GM18499 (cell line): ENCODE measurements around the gene BEST1.

Experiments used
- ATAC-seq: cut with Tn5 transposase; IDR thresholded peaks from one replicate; pipeline ENCODE4 v1.9.1; 2021; ENCODE audit warnings: moderate number of reproducible peaks; ENCODE audit not compliant: insufficient read depth, unreplicated experiment

The BEST1 gene

DNA sequence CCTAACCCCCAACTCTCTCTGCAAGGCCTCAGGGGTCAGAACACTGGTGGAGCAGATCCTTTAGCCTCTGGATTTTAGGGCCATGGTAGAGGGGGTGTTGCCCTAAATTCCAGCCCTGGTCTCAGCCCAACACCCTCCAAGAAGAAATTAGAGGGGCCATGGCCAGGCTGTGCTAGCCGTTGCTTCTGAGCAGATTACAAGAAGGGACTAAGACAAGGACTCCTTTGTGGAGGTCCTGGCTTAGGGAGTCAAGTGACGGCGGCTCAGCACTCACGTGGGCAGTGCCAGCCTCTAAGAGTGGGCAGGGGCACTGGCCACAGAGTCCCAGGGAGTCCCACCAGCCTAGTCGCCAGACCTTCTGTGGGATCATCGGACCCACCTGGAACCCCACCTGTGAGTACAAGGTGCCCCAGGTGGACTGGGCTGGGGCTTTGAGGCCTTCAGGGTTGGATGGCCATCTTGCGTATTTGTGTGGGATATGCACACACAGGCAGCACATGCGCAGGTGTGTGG, at the start of gene BEST1:
Gene BEST1, plus strand, starts transcription at position 317 of the 513 bp plus-strand sequence. CDS start 1,456 bp downstream, outside the sequence.
- ATAC-seq: no peak

DNA sequence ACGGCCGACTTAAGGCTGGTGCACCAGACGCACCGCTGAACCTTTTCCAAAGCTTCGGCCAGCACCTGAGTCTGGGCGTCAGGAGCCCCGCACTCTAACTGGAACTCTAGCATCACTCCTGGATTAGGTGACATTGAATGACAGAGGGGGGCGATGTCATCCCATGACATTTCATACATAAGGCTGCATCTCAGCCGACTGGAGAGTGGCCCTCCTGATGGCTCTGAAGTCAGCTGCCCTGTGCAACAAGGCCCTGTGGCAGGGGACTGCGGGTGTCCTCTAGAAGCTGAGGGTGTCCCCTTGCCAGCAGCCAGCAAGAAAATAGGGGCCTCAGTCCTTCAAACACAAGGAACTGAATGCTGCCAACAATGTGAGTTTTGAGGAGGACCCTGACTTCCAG, 48.8 kb upstream of the BEST1 start:
- ATAC-seq: no peak

DNA sequence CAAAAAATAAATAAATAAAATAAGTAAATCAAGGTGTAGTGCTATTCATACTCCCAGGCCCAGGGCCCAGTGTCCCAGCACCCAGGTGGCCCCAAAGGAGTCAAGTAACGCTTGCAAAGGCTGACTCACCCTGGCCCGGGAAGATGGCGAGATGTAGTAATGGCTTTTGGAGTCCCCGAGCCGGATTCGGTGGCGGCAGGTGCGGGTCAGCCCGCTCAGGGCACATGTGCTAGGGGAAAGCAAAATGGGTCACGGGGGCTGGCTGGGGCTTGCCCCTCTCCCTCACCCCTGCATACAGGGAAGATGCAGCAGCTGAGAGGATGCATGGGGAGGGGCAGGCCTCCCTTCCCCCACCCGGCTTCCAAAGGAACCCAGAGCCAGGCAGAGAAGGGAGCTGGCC, 47.8 kb upstream of the BEST1 start:
- no peak for ATAC-seq

DNA sequence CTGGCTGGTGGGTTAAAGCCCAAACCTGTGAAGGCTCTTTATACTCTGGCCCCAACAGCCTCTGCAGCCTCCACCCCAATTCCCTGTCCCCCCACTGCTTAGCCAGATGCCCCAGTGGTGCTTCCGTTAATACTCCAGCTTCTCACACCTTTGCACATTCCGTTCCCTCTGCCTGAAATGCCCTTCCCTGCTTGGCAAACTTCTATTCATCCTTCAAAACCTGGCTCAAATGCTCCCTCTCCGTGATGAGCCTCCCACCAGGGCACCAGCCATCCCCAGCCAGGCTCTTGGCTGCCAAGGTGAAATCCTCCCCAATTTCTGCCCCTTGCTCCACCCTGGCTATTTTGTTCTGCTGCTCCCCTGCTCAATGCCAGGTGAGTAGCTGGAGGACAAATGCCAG, 46.3 kb upstream of the BEST1 start:
- ATAC-seq: no peak

DNA sequence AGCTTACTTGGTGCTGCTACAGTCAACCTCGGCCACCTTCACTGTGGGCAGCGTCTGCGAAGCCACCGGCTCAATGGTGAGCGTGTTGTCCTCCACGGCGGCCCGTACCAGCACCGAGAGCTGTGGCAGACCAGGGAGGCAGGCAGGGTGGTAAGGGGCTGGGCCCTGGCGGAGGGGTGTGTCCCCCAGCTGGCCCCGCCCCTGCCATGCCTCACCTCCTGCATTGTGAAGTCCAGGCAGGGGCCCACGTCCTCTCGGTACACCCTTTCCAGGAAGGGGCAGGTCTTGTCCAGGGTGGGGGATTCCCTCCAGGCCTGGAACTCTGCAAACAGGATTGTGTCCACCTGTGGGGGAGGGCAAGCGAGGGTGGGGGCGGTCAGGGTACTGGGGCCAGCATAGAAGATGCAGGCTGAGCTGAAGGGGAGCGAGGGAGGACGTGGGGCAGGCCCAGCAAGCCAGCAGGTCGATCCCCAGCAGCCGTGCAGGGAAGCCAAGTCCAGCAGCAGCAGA, 45.6 kb upstream of the BEST1 start:
- no peak for ATAC-seq

DNA sequence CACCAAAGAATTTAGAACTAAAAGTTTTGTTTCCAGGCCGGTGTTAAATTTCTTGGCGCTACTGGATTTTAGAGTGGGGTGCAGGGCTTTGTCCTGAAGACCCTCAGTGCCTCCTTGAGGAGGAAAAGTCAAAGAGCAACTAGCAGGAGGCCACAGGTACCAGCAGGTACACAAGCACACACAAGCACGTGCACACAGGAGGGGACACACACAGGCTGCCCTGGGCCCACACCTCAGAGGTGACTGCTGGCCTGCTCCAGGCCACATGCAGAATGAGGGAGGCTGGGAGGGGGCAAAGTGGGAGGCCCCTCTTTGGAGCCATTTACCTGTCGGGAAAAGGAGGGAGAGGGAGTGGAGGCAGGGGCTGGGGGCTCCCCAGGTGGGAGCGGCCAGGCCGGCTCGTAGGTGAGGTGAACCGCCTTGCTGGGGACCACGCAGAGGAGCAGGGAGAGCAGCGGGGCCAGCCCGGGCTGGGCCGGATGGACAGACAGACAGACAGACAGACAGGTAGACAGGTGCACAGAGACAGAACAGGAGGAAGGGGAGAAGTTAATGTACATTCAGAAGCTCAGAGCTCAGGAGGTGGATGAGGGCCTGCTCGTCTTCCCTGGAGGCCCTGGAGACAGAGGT, 45.0 kb upstream of the BEST1 start:
- no peak for ATAC-seq

DNA sequence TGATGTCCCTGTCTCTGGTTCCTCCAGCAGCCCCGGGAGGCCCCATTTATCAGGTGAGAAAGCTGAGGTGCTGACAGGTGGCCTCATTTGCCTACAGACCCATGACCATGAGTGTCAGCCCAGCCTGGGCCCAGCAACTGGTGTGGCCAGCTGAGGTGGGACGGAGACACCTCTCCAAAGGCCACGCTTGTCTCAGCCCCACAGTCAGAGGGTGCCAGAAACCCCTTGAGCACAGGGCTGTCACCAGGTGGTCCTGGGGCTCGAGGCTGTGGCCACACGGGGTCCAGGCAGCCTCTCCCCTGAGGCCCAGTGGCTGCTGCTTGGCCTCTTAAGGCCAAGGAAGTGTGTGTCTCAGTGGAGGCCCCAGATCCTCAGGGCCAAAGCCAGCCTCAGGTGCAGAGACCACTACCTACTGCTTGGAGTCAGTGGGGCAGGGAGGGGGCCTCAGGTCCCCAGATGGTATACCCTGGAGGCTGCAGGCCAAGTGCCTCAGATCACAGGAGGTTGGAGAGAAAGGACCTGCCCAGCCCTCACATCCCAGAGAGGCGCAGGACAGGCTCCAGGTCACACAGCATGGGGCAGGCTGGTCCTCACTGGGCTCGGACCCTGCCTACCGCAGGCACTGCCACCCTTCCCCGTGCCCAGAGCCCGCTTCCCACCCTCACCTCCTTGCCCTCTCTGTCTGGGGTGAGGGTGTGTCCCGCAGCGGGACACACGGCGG, 44.2 kb upstream of the BEST1 start:
- no peak for ATAC-seq

DNA sequence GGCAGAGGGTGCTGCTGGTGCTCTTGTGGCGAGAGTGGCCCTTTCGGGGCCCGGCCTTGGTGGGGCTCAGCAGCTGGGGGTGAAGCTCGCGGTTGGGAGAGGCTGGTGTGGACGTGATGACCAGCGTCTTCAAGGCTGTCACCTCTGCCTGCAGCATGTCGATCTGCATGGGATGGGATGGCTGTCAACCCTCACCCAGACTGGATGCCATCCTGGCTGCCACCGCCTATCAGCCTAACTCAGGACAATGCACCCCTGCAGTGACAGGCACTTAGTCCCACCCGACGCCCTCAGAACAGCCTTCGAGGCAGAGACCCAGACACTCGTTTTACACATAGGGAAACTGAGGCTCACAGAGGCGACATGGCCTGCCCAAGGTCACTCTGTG, 43.6 kb upstream of the BEST1 start:
- ATAC-seq: no peak

DNA sequence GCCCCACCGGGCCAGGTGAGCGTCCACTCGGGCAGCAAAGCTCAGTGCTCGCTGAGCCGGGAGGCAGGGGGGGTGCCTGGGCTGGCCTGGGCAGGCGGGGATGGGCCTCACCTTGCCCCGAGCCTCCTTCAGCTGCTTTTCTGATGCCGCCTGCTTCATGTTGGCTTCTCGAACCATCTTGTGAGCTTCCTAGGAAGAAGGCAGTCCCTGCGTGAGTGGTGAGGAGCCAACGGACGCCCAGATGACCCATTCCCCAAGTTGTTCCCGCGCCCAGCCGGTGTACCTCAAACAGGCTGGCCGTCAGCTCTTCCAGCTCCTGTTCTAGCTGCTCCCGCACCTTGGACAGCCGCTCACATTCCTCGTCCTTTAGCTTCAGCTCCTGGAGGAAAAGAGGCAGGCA, 42.9 kb upstream of the BEST1 start:
- ATAC-seq: no peak

DNA sequence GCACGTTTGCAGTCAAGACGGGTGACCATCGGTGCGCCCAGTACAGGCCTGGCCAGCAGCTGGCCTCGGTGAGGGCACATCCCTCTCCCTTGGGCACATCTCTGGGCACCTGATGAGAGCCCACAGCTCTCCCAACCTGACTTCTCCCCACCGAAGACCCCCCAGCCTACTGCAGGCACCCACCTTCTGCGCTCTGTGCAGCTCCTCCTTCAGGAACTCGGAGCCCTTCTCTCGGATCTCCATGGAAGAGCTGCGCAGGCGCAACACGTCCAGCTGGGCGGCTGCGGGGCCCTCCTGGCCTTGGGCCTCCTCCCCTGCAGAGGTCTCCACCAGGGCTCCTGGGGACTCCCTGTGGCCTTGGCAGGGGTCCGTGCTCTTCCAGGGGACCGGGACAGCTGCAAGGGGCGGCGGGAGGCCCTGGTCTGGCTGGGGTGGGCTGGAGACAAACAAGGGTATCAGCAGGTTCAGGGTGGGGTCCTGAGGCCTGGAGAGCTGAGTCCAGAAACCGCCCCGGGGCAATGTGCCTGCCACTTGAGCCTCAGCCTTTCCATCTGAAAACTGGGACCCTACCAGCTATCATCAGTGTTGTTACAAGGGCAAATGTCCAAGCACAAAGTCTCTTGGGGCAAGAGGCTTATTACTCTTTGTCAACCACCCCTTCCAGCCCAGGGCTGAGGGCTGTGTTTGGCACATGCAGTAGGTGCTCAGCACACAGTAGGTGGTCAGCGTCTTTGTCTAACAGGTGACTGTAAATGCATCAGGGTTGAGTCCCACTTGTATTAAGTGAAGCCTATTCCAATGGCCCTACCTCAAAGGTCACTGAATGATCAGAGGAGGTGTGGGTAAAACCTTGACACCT, 42.1 kb upstream of the BEST1 start:
- no peak for ATAC-seq

DNA sequence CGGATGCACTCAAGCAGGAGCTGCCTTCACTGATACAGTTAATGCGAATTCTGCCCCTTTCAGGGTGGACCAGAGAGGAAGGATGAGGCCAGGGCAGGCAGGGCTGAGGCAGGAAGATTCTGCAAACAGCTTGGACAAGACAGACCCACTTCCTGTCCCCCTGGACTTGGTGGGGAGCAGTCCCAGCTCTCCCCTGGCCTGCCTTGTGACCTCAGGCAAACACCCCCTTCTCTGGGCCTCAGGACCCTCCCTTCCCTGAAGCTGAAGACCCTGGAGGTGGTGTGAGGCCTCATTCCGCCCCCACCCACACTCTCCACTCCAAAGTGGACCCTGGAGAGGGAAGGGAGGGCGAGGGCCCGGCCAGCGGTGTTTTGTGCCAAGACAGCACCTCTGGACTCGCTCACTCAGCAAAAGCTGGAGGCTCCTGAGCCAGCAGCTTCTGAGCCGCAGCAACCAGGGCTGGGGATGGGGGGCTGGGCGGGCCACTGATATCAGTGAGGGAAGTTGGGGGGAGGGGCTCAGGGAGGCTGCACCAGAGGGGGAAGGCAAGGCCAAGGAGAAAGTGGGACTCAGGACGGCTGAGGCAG, 41.3 kb upstream of the BEST1 start:
- no peak for ATAC-seq

DNA sequence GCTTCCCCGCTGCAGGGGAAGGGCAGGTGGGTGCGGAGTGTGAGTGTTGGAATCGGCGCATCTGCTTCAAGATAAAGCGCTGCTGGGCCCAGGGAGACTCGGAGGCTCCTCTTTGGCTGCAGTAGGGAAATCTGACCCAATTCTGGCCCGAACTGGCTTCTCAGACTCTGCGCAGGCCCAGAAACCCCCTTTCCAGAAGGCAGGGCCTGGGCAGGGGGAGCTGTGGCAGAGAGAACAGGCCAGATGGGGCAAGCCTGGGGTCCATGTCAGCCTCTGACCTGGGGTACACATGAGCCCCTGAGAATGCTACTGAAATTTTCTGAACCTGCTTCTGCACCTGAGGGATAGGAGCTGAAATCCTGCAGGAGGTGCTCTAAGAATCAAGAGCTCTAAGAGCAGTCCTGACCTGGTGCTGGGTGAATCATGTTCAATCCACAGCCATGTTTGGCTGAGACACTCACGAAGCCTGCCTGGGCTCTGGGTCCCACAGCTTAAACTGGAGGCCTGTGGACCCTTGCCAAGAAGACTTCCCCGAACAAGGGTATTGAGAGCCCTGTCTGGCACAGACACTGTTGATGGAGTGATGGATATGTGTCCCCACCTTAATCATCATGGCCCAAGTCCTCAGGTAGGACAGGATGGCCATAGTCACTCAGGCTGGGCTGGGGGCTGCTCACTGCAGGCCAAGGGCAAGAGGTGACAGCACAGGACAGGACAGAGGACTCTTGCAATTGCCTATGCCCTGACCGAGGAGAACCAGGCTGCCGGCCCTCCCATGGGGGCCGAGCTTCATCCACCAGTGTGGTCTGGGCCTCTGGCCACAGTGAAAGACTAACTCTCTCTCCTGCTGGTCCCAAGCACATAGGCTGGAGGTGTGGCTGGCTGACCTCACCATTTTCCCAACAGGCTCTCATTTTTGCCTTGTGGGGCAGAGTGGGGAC, 39.7 kb upstream of the BEST1 start:
- no peak for ATAC-seq

DNA sequence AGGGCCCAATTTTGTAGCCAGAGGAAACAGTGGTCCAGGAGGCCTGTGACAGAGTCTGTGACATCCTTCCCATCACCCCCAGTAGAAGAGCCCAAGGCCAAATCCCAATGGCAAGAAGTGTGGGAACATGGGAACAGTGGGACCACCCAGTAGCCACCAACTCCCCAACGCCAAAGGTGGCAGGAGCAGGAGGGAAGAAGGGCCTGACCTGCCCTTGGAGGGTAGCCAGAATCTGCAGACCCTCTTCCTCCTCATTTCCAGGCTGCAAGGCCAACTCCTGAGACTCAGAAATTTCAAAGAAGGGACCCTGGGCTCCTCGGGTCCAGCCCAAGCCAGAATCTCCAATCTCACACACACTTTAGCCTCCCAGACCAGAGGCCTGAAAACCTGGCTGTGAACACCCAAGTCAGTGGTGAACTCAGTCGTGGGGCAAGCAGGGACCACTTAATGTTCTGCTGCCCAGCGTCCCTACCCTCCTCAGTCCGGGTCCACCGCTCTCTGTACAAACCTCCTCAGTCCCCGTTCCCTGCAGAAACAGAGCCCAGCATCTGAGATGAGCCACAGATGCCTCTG, 38.9 kb upstream of the BEST1 start:
- ATAC-seq: no peak

DNA sequence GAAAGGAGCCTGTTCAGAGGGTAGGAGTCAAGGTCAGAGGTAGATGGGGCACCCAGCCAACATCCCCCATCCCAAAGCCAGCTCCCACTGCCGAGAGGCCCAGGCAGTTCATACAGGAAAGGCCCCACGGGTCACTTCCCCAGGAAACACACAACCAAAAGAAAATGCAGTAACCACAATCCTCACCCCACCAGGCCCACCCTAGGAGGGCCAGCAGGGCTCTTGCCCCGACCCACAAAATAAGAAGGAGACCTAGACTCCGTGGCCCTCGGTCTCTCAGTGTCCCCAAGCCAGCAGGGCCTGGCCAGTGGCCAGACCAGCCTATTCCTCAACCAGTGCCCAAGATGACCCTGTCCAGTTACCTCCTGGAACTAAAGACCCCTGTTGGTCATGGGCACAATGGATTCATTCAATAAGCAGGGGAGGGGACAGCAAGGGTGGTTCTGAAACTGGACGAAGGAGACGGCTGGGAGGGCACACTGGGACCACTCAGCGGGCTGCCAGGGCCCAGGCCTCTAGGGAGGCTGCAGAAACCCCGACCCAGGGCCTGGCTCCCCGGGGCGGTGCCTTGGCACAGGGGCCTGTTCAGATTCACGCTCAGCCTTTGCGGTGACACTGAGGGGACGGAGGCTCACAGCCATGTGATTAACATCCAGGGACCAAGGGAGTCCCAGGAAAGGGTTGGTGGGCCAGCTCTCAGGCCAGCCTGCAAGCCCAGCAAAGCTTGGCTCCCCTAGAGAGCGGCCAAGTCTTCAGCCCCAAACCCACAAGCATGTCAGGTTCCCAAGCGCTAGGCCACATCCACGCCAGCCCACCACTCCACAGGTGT, 38.2 kb upstream of the BEST1 start:
- no peak for ATAC-seq

DNA sequence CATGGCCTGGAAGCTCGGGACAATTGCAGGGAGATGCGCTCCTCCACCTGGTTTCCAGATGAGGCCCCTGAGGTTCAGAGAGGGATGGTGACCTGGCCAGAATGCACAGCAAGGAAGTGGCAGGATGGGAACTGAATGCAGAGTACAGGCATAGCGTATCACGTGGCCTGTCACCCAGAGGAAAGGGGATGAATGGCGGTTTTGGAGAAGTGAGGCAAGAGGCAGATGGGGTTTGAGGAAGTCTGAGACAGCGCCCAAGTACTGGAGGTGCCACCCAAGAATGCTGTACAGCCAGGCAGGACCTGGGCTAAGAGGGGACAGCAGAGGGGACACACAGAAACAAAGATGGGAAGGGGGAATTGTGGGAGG, 37.6 kb upstream of the BEST1 start:
- ATAC-seq: no peak

DNA sequence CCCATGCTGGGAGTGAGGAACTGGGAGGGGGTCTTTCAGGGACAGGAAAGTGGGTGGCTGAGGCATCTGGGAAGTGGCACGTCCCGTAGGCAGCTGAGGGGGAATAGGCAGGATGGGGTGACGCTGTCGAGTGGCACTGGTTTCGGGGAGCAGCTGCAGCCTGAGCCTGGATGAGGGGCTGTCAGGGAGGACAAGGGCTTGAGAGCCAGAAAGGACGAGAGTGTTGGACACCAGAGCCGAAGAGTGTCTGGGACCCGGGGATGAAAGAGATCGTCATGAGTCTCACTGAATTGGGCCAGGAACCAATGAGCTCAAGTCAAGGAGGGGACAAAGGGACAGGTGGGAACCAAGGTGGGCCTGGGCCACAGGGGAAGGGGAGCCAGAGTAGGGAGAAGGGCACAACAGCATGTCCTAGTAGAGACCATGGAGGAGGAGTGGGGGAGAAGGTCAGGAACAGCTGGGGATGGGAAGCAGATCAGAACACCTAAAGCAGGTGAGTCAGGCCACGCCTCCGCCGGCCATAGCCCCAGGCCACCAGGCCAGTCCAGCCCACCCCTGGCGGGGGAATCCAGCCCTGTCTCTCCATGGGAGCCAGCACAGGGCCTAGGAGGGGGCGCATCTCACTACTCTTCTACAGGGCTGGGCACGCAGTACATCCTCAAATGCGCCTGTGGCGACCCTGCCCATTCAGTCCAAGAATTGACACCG, 37.0 kb upstream of the BEST1 start:
- ATAC-seq: no peak

DNA sequence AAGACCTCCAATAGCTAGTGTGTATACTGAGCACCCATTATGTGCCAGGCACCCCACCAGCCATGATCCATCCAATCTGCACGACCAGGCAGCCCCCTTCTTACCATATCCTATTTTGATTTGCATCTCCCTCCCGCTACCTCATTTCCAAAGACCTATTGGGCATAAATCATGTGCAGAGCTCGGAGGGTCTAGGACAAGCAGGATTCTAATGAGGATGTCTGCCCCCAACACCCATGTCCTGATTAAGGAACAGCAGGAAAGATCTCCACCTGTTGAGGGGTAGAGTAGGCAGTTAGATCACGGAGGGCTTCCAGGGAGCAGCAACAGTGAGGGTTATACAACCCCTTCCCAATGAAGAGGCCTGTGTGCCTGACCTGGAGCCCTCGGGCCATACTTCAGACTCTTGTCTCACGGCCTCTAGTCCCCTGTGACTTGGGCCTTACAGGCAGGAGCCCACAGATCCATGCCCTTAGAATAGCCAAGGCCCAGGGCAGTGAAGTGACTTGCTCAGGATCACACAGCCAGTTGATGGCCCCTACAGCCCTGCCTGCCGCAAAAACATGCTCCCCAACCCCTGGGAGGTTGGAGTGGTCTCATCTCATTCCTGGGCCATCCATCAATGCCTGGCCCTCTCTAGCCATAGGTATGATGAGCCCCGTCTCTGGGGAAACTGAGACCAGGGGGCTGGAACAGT, 36.3 kb upstream of the BEST1 start:
- no peak for ATAC-seq
